Neural cell (in vitro differentiated cells): ENCODE data around the gene FCMR. TPM values are rescaled to one million over a fixed set of nuclear protein-coding genes. Genes with fewer than 3 reads are reported as not detected.

Experiments used
- H2AFZ ChIP-seq: fragments of 200-600, 300-800 bp; sonication (generic), shearing (Covaris generic); 2 replicates; pipeline ENCODE4 v1.6.0; 2014; ENCODE audit warnings: low read depth, mild to moderate bottlenecking, antibody characterized with exemption, low read length, moderate library complexity
- H3F3A ChIP-seq: fragments of 200-600 bp; shearing (Covaris generic); 2 replicates; pipeline ENCODE4 v1.6.1; 2016; ENCODE audit warnings: mild to moderate bottlenecking, moderate library complexity, mixed read lengths, antibody characterized with exemption, low read length; ENCODE audit not compliant: insufficient read depth, poor library complexity, severe bottlenecking
- H3K27ac ChIP-seq: fragments of 200-600, 300-800 bp; sonication (generic), shearing (Covaris generic); 2 replicates; pipeline ENCODE4 v1.5.1; 2014; ENCODE audit warnings: mild to moderate bottlenecking, low read length, moderate library complexity
- H3K27me3 ChIP-seq: fragments of 300-800, 200-600 bp; sonication (generic), shearing (Covaris generic); 2 replicates; pipeline ENCODE4 v1.6.0; 2014; ENCODE audit warnings: mild to moderate bottlenecking, low read depth, low read length, moderate library complexity; ENCODE audit not compliant: insufficient read depth
- H3K36me3 ChIP-seq: fragments of 300-800, 200-600 bp; sonication (generic), shearing (Covaris generic); 2 replicates; pipeline ENCODE4 v1.5.1; 2014; ENCODE audit warnings: mild to moderate bottlenecking, antibody characterized with exemption, low read length, moderate library complexity; ENCODE audit not compliant: insufficient read depth
- H3K4me2 ChIP-seq: fragments of 300-800, 200-600 bp; sonication (generic), shearing (Covaris generic); 2 replicates; pipeline ENCODE4 v1.6.0; 2014; ENCODE audit warnings: mild to moderate bottlenecking, low read length
- H3K4me3 ChIP-seq: fragments of 300-800, 200-600 bp; sonication (generic), shearing (Covaris generic); 2 replicates; pipeline ENCODE4 v1.5.1; 2014; ENCODE audit warnings: mild to moderate bottlenecking, low read length, moderate library complexity
- H3K79me2 ChIP-seq: fragments of 200-600 bp; shearing (Covaris generic); replicated peaks from 2 replicates; pipeline ENCODE4 v1.6.0; 2014; ENCODE audit warnings: mild to moderate bottlenecking, low read length, moderate library complexity; ENCODE audit not compliant: insufficient read depth
- H3K9ac ChIP-seq: fragments of 300-800, 200-600 bp; sonication (generic), shearing (Covaris generic); 2 replicates; pipeline ENCODE4 v1.6.1; 2016; ENCODE audit warnings: mild to moderate bottlenecking, low read length, mixed read lengths
- H3K9me2 ChIP-seq: fragments of 200-600 bp; shearing (Covaris generic); 2 replicates; pipeline ENCODE4 v1.6.1; 2016; ENCODE audit warnings: mild to moderate bottlenecking, low read length, mixed read lengths; ENCODE audit not compliant: insufficient read depth
- H3K9me3 ChIP-seq: fragments of 200-600, 300-800 bp; sonication (generic), shearing (Covaris generic); 2 replicates; pipeline ENCODE4 v1.6.1; 2016; ENCODE audit warnings: mild to moderate bottlenecking, mixed run types, low read length, moderate library complexity, mixed read lengths
- H4K20me1 ChIP-seq: fragments of 200-600 bp; shearing (Covaris generic); 2 replicates; pipeline ENCODE4 v1.6.1; 2016; ENCODE audit warnings: mild to moderate bottlenecking, mixed run types; ENCODE audit not compliant: insufficient read depth
- EP300 ChIP-seq: fragments of 450-650 bp; conservative IDR thresholded peaks from 2 replicates; pipeline ENCODE4 v1.6.1; 2014; ENCODE audit warnings: antibody characterized with exemption, mild to moderate bottlenecking, moderate library complexity; ENCODE audit not compliant: poor library complexity, severe bottlenecking
- EZH2 ChIP-seq: fragments of 200-600, 300-800 bp; shearing (Covaris generic), sonication (generic); IDR thresholded peaks from 2 replicates; pipeline ENCODE4 v1.6.1; 2014; ENCODE audit warnings: antibody characterized with exemption, low read length, borderline replicate concordance, mild to moderate bottlenecking; ENCODE audit not compliant: insufficient read depth, poor library complexity, severe bottlenecking
- MXI1 ChIP-seq: fragments of 450-650 bp; conservative IDR thresholded peaks from 2 replicates; pipeline ENCODE4 v1.6.1; 2014; ENCODE audit warnings: antibody characterized with exemption, mild to moderate bottlenecking; ENCODE audit not compliant: poor library complexity, severe bottlenecking
- POLR2AphosphoS5 ChIP-seq: IDR thresholded peaks from 2 replicates; pipeline ENCODE4 v1.6.1; 2012
- RAD21 ChIP-seq: fragments of 450-650 bp; conservative IDR thresholded peaks from 2 replicates; pipeline ENCODE4 v1.6.1; 2014; ENCODE audit warnings: antibody characterized with exemption, mild to moderate bottlenecking, moderate library complexity
- SMC3 ChIP-seq: fragments of 450-650 bp; conservative IDR thresholded peaks from 2 replicates; pipeline ENCODE4 v1.6.1; 2014; ENCODE audit warnings: antibody characterized with exemption, mild to moderate bottlenecking, moderate library complexity; ENCODE audit not compliant: poor library complexity
- TAF1 ChIP-seq: IDR thresholded peaks from 2 replicates; pipeline ENCODE4 v1.6.1; 2012; ENCODE audit warnings: low read depth
- polyA plus RNA-seq: library from polyadenylated mRNA; depleted of rRNA; stranded (reverse); fragments of >200 nt; gene quantifications from 2 replicates; pipeline ENCODE4 v1.2.3, GENCODE V29; 2014
- TF ChIP-seq, protein P1 (sequence below): fragments of 450-650 bp; IDR thresholded peaks from 2 replicates; pipeline ENCODE4 v1.5.1; 2014; ENCODE audit warnings: antibody characterized with exemption, mild to moderate bottlenecking, moderate library complexity; ENCODE audit not compliant: poor library complexity, severe bottlenecking
- TF ChIP-seq, protein P2 (sequence below): IDR thresholded peaks from 2 replicates; pipeline ENCODE4 v1.6.1; 2012; ENCODE audit warnings: borderline replicate concordance

Gene FCMR
- polyA plus RNA-seq, 1 donor from 2014 or later, result not detected

DNA sequence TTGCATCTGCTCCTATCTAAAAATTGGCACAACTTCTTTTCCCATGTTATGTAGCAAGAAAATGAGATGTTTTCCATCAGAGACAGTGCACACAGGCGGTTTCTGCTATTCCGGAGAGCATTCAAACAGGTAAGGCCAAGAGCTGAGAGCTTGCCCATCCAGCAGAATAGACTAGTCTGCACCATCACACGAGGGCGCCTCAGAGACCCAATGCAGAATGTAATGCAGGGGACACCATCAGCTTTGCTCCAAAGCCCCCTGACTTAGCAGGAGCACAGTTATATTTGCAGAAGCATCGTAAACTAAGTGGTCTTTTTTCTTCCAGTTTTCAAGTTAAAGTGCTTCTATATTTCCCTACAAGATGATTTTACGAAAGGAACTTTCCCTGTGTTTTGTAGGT, 19.8 kb downstream of the FCMR start:
- TF ChIP-seq, protein P1, sequence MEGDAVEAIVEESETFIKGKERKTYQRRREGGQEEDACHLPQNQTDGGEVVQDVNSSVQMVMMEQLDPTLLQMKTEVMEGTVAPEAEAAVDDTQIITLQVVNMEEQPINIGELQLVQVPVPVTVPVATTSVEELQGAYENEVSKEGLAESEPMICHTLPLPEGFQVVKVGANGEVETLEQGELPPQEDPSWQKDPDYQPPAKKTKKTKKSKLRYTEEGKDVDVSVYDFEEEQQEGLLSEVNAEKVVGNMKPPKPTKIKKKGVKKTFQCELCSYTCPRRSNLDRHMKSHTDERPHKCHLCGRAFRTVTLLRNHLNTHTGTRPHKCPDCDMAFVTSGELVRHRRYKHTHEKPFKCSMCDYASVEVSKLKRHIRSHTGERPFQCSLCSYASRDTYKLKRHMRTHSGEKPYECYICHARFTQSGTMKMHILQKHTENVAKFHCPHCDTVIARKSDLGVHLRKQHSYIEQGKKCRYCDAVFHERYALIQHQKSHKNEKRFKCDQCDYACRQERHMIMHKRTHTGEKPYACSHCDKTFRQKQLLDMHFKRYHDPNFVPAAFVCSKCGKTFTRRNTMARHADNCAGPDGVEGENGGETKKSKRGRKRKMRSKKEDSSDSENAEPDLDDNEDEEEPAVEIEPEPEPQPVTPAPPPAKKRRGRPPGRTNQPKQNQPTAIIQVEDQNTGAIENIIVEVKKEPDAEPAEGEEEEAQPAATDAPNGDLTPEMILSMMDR, result no peak
- TF ChIP-seq POLR2AphosphoS5, result no peak
- TF ChIP-seq RAD21, result no peak
- no peak for TF ChIP-seq EZH2
- no peak for TF ChIP-seq TAF1
- no peak for TF ChIP-seq EP300
- TF ChIP-seq, protein P2, sequence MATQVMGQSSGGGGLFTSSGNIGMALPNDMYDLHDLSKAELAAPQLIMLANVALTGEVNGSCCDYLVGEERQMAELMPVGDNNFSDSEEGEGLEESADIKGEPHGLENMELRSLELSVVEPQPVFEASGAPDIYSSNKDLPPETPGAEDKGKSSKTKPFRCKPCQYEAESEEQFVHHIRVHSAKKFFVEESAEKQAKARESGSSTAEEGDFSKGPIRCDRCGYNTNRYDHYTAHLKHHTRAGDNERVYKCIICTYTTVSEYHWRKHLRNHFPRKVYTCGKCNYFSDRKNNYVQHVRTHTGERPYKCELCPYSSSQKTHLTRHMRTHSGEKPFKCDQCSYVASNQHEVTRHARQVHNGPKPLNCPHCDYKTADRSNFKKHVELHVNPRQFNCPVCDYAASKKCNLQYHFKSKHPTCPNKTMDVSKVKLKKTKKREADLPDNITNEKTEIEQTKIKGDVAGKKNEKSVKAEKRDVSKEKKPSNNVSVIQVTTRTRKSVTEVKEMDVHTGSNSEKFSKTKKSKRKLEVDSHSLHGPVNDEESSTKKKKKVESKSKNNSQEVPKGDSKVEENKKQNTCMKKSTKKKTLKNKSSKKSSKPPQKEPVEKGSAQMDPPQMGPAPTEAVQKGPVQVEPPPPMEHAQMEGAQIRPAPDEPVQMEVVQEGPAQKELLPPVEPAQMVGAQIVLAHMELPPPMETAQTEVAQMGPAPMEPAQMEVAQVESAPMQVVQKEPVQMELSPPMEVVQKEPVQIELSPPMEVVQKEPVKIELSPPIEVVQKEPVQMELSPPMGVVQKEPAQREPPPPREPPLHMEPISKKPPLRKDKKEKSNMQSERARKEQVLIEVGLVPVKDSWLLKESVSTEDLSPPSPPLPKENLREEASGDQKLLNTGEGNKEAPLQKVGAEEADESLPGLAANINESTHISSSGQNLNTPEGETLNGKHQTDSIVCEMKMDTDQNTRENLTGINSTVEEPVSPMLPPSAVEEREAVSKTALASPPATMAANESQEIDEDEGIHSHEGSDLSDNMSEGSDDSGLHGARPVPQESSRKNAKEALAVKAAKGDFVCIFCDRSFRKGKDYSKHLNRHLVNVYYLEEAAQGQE, result no peak
- no peak for TF ChIP-seq MXI1
- TF ChIP-seq SMC3, result no peak
- H3K4me2 ChIP-seq, result no peak overlapping the region
- no peak overlapping the region for H3K27ac ChIP-seq
- no peaks in the 10 kb centered on the region for H3K36me3 ChIP-seq
- no peaks in the 10 kb centered on the region for H3K9me3 ChIP-seq
- no peaks in the 10 kb centered on the region for H3K9me2 ChIP-seq
- no peak overlapping the region for H2AFZ ChIP-seq
- no peaks in the 10 kb centered on the region for H3F3A ChIP-seq
- no peaks in the 10 kb centered on the region for H3K79me2 ChIP-seq
- no peak overlapping the region for H3K4me3 ChIP-seq
- no peaks in the 10 kb centered on the region for H3K27me3 ChIP-seq
- no peaks in the 10 kb centered on the region for H4K20me1 ChIP-seq
- no peak overlapping the region for H3K9ac ChIP-seq

DNA sequence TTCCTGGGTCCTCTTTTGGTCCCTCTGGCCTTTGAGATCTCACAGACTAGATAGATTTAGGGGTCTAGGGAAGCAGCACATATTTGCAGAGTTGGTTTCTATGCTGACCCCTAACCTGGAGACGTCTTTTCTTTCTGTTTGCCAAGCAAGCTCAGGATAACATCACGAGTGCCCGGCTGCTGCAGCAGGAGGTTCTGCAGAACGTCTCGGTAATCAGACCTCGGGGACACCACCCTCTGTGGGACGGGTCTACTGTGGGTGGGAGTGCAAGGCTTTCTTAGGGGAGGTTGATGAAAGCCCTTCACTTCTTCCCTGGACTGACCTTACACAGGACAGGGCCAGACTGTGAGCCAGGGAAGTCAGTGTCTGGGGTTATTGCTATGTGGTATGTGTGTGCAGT, 21.6 kb downstream of the FCMR start:
- Histone ChIP-seq H3K9ac (no peak overlapping the region), H3K9me3 (no peaks in the 10 kb centered on the region), H3K36me3 (no peaks in the 10 kb centered on the region), H3K9me2 (no peaks in the 10 kb centered on the region), H3K4me3 (no peak overlapping the region), H3K4me2 (no peak overlapping the region), H3K79me2 (no peaks in the 10 kb centered on the region), H3K27ac (no peak overlapping the region), H3F3A (no peaks in the 10 kb centered on the region), H2AFZ (no peak overlapping the region), H4K20me1 (no peaks in the 10 kb centered on the region), H3K27me3 (no peaks in the 10 kb centered on the region)
- no peak for TF ChIP-seq MXI1
- TF ChIP-seq, protein P1, result no peak
- no peak for TF ChIP-seq EP300
- TF ChIP-seq, protein P2, result no peak
- no peak for TF ChIP-seq SMC3
- no peak for TF ChIP-seq POLR2AphosphoS5
- no peak for TF ChIP-seq EZH2
- no peak for TF ChIP-seq TAF1
